T-helper 22 cell (primary cell): ENCODE results near the gene UBR4.

Experiments used
- DNase-seq: peaks from one replicate; pipeline ENCODE4 v3.0.0-alpha.2; 2020; ENCODE audit warnings: low read depth

UBR4 gene

DNA sequence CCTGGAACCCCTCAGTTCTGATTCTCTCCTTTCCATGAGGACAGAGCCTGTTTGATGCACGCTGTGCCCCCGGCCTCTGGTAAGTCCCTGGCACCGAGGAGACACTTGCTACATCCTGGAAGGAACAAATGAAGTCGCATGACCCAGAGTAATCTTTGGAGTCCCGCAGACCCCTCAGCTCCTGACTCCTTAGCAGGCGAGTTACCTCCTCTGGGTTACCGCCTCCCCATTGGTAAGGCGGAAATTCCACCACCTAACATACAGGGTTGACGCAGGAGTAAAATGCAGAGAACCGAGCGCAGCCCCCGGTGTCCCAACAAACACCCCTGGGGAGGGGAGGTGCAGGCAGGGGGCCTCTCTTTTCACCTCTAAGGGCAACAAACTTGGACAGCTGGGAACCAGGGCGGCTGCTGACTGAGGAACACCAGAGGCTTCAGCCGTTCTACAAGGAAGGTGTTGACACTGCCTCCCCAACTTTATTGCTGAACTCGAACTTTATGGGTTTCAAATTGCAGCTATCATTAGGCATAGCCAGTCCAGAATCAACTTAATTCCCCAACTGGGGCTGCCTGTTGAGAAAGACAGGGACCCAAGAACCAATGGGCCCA lies 138.3 kb downstream of the UBR4 start:
- DNase-seq: no peak

DNA sequence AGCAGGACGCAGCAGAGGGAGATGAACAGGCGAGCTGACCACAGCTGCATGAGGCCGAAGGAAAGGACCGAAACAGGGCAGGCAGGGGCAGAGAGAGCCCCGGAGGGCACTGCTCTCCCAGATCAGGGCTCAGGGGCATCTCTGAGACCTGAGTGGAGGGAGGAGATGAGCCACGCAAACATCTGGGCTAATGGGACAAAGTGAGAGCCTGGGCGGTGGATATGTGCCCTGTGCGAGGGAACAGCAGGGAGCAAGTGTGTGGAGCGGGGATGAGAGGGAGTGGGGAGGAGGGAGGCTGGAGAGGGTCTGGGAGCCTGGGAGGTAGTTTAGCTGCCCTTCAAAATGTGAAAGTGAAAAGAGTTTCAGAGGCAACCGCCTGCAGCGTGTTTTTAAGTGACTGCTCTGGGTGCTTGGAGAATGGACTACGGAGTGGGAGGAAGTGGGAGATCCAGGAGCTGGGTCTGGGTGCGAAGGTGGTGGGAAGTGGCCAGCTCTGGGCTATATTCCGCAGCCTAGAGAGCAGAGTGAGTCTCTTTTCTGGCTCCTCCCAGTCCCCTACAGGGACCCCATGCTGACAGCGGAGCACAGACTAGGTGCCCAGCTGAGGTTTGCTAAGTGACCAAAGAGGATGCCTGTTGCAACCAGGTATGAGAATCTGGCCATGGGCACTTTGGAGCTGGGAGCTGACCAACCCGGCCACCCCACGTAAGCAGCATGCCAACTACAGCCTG lies 139.0 kb downstream of the UBR4 start:
- no peak for DNase-seq

DNA sequence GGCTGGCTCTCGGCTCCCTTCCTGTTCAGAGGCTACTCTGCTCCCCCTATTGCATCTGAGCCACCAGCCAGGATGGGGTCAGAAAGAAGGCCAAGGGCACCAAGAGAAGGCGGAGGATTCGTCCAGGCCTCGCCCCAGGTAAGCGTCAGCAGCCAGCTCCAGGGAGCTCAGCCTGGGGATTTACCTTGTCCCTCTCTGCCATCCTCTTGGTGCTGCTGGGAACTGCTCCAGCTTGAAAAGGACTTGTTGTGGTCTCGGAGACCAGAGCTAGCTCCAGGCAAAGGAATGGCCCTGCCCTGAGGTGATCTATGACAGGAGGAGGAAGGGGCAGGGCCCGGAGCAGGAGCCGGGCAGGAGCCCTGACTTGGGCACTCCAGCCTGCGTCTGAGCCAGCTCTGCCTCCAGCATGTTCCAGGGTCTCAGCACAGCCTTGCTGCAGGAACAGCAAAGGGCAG lies 139.8 kb downstream of the UBR4 start:
- DNase-seq: no peak

DNA sequence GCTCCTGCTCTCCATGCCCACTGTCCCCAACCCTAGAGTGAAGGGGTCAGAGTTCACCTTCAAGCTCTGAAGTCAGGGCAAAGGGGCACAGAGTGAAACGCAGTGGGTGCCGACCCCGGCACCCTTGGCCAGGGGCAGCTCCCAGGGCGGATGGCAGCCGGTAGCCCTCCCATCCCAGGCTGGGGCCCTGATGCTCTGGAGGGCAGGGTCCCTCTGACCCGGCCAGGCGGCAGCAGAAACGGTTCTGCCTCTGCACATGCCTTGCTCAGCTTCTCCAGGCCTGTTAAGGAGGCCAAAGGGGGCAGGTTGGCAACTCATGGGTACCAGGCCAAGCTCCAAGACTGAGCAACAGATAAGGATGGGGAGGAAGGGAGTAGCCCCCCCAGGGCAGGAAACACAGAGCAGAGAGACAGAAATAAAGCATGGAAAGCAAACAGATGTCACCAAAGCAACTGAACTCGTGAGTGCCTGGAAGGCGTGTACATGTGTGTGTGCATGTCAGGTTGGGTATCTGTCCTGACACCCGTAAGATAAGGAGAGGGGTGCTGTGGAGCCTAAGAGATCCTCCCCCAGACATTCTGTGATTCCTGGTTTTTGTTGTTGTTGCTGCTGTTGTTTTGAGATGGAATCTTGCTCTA lies 141.3 kb downstream of the UBR4 start:
- DNase-seq: no peak

DNA sequence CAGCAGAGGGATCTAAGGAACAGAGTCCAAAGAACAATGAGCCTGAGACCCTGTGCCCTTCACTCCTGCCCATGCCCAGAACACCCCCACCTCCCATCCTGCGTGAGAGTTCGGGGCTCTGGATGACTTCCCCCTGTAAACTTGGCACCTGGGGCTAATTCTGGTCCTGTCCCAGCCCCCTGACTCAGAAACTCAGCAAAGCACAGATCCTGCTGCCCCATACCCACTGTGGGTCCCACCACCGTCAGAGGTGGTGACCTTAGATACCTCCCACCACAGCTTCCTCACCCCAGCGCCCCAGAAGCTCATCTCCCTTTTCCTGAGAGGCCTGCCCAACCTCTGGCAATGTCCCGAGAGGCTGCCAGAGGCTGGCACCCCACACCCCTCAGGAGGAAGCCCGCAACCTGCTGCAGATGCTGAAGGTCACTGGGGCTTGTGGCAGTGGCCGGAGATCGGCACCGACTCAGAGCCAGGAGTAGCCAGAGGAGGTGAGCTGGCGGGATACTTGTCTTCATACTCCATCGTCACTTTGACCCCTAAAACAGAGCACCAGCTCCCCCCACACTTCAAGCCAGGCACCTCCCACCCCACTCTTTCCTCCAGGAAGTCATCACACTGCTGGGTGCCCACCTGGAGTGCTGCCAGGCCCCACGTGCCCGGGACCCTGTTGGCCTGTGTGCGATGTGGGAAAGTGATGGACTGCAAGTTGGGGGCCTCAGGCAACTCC lies 142.0 kb downstream of the UBR4 start:
- no peak for DNase-seq

DNA sequence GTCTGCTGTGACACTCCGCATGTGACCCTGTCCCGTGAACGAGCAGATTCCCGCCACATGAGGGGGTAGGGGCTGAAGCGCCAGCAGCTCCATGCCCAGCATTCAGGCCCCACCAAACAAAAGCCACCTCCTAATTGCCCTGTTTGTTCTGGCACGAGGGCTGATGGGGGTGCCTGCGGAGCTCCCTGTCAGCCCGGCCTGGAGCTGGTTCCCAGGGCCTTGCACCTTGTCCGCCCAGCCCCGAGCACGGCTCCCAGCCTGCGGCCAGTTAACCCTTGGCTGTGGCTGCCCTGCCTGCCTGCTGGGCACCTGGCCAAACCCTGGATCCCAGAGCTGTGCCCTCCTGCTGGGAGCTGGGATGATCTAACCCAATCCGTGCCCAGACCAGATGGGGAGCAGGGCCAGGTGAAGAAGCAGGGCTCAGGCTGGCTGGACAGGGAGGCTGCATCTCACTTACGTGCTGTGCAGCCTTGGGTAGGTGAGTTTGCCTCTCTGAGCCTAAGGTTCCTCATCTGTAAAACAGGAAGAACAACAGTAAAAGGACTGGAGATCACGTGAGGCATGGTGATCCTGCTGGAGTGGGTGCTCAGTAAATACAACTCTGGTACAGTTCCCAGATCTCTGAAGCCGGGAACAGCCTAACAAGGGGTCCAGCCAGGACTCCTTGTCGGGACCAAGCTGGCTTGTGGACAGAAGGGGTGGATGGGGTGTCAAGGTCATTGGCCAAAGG lies 142.7 kb downstream of the UBR4 start:
- DNase-seq: no peak

DNA sequence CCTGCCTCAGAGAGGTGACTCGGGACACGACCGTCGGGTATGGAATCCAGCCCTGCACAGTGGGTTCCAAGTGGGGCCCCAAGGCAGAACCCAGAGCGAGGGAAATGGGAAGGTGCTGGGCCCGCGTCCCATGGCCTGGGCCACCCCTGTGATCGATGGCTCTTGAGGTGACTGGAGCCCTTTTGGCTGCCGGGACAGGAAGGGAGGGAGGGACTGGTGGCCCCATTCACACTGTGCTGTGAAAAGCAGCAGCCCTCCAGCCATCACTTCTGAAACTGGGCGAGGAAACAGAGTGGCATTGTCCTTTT lies 143.2 kb downstream of the UBR4 start:
- DNase-seq: no peak

DNA sequence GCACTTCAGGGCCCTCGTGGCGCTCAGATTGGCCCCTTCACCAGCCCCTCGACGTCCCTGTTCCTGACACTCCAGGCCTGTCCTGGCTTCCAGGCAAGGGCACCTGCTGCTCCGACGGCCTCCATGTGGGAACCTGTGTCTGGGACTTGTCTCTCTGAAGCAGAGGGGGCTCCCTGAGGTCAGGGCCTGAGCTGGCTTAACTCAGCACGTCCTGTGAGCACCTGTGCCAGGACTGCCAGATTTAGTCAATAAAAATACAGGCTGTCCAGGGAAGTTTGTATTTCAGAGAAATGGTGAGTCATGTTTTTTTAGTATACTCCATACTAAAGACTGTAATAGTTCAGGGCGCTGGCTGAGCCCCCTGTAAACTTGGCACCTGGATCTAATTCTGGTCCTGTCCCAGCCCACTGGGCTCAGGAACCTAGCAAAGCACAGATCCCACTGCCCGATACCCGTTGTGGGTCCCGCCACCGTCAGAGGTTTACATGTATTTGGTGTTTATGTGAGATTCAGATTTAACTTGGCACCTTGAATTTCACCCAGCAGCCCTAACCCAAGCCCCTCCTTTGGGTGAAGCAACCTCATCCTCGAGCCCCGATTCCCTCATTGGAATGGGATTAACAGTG lies 143.7 kb downstream of the UBR4 start:
- no peak for DNase-seq

DNA sequence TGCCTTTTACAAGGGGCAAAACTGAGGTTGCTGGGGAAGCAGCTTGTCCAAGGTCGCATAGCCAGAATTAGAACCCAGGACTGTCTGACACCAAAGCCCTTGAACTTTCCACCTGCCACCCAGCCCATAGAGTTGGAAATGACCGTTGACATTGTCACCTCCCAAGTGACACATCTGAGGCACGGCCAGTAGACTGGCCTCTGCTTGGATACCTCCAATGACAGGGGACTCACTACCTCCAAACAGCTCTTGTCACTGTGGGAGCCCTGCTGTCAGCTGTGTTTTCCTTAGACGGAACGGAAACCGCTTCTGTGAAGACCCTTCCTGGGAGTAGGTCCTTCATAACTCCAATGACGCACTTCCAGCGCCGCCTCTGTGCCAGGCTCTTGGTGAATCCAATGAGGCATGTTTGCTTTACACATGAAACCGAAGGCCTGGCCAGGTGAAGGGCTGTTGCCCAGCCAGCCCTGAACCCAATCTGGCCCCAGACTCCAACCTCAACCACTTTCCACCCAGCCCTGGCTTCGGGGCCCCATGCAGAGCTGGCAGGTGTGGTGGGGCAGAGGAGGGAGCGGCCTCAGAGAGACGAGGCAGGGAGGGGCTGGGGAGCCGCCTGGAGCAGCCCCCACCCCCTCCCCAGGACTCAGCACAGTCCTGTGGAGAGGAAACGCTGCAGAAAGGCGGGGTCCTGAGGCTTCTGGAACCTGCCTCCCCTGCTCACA lies 144.4 kb downstream of the UBR4 start:
- DNase-seq: no peak

DNA sequence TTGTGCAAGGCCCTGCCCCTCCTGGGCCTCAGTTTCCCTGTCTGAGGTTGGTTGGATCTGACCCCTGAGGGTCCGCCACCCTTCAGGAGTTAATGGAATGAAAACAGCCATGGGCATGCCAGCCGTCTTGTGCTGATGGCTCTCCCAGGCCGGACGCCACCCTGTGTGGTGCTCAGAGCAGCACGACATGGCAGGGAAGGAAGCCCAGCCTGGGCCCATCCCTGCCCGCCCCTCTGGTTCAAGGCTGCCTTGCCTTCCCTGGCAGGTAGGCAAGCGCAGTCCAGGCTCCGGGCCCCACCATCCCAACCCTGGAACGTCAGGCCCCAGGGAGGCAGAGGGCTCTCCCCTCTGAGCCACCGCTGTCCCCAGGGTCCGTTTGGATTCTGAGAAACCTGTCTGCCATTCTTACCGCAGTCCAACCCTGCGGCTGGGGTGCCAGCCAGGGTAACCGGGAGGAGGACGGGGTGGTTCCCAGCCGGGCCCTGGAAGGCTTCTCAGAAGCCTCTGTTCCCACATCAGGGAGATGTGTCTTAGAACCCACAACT lies 145.1 kb downstream of the UBR4 start:
- DNase-seq: no peak

DNA sequence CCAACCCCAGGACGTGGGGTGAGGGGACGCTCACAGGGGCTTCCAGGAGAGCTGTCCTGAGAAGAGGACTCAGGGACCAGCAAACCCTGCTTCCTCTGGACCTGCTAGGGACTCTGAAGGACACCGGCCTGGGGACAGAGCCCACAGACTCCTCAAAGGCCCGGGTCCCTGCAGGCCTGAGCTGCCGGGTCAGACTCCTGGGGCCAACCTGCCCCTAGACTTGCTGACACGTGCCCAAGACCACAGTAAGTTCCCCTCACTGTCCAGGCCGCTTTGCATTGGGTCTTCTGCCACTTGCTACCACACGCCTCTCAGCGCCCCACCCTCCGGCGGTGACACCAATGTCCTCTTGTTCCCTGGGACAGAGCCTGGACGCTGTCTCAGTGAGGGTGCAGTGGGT lies 146.9 kb downstream of the UBR4 start:
- DNase-seq: no peak

DNA sequence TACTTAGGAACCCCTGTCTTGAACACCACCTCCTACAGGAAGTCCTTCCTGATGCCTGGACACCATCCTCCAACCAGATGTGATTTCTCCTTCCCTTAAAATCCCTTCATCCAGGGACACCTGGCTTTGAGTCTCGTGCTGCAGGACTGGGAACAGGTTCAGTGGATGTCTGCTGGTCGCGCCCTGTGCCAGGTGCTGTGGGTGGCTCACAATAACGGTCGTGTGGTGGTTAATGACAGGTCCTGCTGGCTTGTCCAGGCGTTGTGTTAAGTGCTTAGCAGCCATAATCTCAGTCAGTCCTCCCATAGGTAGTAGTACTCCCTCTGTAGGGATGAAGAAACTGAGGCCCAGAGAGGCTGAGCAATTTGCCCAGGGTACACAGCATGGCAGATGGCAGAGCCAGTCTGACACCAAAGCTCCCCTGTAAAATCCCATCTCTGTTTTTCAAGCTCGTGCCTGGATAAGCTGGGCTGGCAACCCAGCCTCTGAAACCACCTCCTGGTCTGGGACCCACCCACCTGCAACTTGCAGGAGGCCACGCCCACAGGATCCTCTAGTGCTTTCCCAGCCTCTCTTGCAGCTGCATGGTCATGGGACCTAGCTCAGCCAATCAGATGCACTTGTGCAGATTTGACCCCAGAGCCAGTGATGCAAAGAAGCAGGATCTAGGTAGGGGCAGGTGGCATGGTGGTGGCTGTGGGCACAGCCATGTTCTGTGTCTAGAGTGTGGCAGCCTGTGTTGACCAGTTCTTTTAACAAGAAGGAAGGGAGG lies 147.6 kb downstream of the UBR4 start:
- no peak for DNase-seq

DNA sequence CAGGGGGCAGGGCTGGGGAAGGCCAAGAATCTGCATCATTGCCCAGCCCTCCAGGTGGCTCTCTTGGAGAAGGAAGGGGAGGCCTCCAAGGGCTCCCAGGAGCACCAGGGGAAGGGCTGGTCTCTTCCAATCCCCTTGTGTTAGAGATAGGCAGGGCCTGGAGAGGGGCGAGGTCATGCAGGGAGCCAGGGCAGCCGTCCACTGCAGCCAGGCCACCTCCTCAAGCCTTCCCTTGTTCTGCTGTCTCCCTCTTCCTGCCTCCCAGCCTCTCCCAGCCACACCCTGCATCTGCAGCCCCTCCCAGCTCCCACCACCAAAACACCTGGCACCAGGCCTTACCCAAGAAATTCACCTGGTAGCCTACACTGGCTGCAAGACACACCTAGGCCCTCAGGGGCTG lies 148.3 kb downstream of the UBR4 start:
- no peak for DNase-seq

DNA sequence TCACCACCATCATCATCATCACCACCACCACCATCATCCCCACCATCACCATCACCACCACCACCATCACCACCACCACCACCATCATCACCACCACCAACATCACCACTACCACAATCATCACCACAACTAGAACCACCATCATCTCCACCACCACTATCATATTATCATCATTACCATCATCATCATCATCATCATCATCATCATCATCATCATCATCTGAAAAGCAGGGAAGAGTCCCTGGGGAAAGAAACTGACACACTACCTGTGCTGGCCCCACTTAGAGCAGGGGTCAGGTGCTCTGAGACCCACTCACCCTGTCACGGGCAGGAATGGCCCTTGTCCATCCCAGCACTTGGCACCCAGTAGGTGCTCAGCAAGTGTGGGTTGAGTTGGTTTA lies 148.7 kb downstream of the UBR4 start:
- DNase-seq: no peak

DNA sequence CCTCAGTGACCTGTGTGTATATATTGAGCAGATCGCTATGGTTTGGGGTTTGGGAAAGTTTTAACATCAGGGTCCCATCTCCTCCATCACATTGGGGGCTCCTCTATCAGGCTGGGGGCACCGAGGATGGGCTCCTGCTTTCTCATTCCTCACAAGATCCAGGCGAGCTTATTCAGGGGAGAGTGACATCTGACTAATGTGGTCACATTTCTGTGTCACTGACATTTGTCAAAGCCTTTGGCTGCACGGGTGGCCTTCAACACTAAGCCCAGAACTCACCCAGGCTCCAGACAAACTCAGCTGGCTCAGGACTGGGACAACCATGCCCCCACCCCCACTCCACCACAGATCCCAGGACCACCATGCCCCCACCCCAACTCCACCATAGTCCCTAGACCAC lies 150.3 kb downstream of the UBR4 start:
- DNase-seq: no peak

DNA sequence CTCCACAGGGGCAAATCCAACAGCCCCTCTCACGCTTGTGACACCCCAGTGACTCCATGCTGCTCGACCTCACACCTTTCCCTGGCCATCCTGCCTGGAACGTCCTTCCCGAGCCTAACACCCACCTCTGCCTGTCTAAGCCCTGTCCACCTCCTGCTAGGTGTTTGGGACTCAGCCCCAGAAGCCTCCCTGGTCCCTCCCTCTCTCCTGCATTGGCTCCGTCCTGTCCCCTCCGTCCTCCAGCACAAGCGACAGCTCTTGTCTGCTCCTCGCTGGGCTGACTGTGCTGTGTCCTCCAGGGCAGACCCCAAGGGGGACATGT lies 151.6 kb downstream of the UBR4 start:
- no peak for DNase-seq

DNA sequence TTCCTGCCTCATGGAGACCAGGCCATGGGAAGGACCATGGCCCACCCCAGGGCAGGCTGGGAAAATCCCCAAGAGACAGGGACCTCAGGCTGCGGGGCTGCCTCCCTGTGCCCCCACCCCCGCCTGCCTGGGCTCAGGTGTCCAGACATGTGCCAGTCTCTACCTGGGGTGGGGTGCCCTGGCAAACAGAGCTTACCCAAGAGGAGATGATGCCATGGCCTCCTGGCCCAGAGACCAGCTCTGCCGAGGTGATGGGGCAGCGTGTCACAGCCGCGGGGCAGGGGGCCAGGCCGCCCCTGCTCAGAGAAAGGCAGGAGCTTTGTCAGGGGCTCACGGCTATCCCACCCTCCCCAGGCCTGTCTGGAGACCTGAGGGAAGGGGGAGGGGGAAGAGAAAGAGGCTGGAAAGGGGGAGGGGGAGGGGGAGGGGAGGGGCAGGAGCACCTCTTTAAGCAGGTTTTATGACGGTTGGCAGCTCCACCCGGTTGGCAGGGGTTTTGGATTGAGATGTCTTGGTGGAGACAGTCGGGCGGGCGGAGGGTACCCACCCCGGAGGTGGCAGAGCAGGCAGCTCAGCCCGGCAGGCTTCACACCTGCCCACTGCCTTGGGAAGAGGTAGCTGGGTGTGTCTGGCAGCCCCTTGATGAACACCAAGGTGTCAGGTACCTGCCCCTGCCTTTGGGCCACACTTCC lies 152.1 kb downstream of the UBR4 start:
- no peak for DNase-seq

DNA sequence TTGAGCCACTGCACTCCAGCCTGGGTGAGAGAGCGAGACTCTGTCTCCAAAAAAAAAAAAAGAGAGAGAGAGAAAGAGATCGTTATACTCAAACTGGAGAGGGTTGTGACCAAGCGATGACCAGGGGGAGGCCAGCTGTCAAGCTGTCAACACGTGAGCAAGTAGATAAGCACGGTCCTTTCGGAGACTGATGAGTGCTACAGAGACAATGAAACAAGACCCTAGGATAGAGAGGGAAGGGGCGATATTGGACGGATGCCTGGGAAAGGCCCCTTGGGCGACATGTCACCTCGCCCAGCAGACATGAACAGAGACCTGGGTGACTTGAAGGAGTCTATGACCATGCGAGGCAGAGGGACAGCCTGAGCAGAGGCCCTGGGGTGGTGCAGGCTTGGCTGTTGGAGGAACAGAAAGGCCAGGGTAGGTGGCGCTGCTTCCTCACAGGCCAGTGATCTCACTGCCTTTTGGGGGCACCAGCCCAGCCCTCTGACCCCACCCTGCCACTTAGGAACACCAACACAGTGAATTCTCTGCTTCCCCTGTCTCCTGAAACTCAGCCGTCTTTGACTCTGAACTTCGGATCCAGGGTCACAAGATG lies 152.8 kb downstream of the UBR4 start:
- no peak for DNase-seq

DNA sequence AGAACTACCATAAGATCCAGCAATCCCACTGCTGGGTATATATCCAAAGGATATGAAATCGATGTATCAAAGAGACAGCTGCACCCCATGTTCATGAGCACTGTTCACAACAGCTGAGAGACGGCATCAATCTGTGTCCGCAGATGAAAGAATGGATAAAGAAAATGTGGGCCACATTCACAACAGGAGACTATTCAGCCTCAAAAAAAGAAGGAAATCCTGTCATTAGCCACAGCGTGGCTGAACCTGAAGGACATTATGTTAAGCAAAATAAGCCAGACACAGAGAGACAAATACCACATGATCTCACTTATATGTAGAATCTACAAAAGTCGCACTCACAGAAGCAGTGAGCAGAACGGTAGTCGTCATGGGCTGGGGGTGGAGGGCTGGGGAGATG lies 154.4 kb downstream of the UBR4 start:
- DNase-seq: no peak
